Loucy (cell line): ENCODE results near the gene BRD8.

Source experiments
- H2AFZ ChIP-seq: fragments of 200-600 bp; sonication (generic); 2 replicates; pipeline ENCODE4 v1.6.0; 2016; ENCODE audit warnings: antibody characterized with exemption, mild to moderate bottlenecking, low read length, moderate library complexity
- H3F3A ChIP-seq: fragments of 200-600 bp; 2 replicates; pipeline ENCODE4 v1.6.0; 2016; ENCODE audit warnings: antibody characterized with exemption, low read depth, mild to moderate bottlenecking
- H3K27me3 ChIP-seq: fragments of 200-600 bp; sonication (generic); 2 replicates; pipeline ENCODE4 v1.6.1; 2014; ENCODE audit warnings: low read length, mild to moderate bottlenecking; ENCODE audit not compliant: insufficient read depth, poor library complexity, severe bottlenecking
- H3K36me3 ChIP-seq: fragments of 200-600 bp; sonication (generic); 2 replicates; pipeline ENCODE4 v1.6.1; 2016; ENCODE audit warnings: low read length; ENCODE audit not compliant: insufficient read depth
- H3K4me1 ChIP-seq: fragments of 200-600 bp; sonication (generic); 2 replicates; pipeline ENCODE4 v1.5.1; 2014; ENCODE audit warnings: low read length, mild to moderate bottlenecking; ENCODE audit not compliant: insufficient read depth, poor library complexity, severe bottlenecking
- H3K4me2 ChIP-seq: fragments of 200-600 bp; sonication (generic); 2 replicates; pipeline ENCODE4 v1.6.0; 2014; ENCODE audit warnings: antibody characterized with exemption, low read length, low read depth, mild to moderate bottlenecking; ENCODE audit not compliant: poor library complexity, severe bottlenecking
- H3K4me3 ChIP-seq: fragments of 200-600 bp; sonication (generic); 2 replicates; pipeline ENCODE4 v1.5.1; 2014; ENCODE audit warnings: low read length, mild to moderate bottlenecking, mixed read lengths; ENCODE audit not compliant: poor library complexity, severe bottlenecking
- H3K79me2 ChIP-seq: fragments of 200-600 bp; sonication (generic); 2 replicates; pipeline ENCODE4 v1.6.1; 2014; ENCODE audit warnings: low read length; ENCODE audit not compliant: insufficient read depth
- H3K9ac ChIP-seq: fragments of 200-600 bp; sonication (generic); 2 replicates; pipeline ENCODE4 v1.6.0; 2014; ENCODE audit warnings: mild to moderate bottlenecking, low read depth, low read length, moderate library complexity; ENCODE audit not compliant: poor library complexity, severe bottlenecking
- H3K9me2 ChIP-seq: fragments of 200-600 bp; sonication (generic); replicated peaks from 2 replicates; pipeline ENCODE4 v1.6.1; 2016; ENCODE audit warnings: low read depth, low read length, mixed read lengths
- H3K9me3 ChIP-seq: fragments of 200-600 bp; sonication (generic); 2 replicates; pipeline ENCODE4 v1.6.1; 2014; ENCODE audit warnings: mild to moderate bottlenecking, antibody characterized with exemption, low read length, low read depth; ENCODE audit not compliant: insufficient read depth
- H4K20me1 ChIP-seq: fragments of 200-600 bp; sonication (generic); 2 replicates; pipeline ENCODE4 v1.6.0; 2014; ENCODE audit warnings: antibody characterized with exemption, low read length, mild to moderate bottlenecking; ENCODE audit not compliant: insufficient read depth, poor library complexity, severe bottlenecking
- CTCF ChIP-seq: fragments of 200-600 bp; sonication (generic); conservative IDR thresholded peaks from 2 replicates; pipeline ENCODE4 v1.5.1; 2014; ENCODE audit warnings: mild to moderate bottlenecking, antibody characterized with exemption, low read length
- EZH2phosphoT487 ChIP-seq: fragments of 200-600 bp; IDR thresholded peaks from 2 replicates; pipeline ENCODE4 v1.6.1; 2018; ENCODE audit warnings: antibody characterized with exemption, mild to moderate bottlenecking, moderate library complexity, borderline replicate concordance

The BRD8 gene

GRCh38 chr5:138188626-138189025, 10.2 kb upstream of the BRD8 start:
- Histone ChIP-seq H3K9ac (no peak overlapping the region), H3K36me3 (peaks cover 94% of the 10 kb centered on the region), H2AFZ (no peak overlapping the region), H3K9me3 (no peaks in the 10 kb centered on the region), H3K4me2 (no peak overlapping the region), H4K20me1 (no peaks in the 10 kb centered on the region), H3K9me2 (no peaks in the 10 kb centered on the region), H3K79me2 (no peaks in the 10 kb centered on the region), H3K4me3 (no peak overlapping the region), H3F3A (0 out of 2 replicates have a peak, but pooled peaks cover 3% of the 10 kb centered on the region), H3K27me3 (no peaks in the 10 kb centered on the region), H3K4me1 (no peaks in the 10 kb centered on the region)
- no peak for TF ChIP-seq EZH2phosphoT487
- no peak for TF ChIP-seq CTCF

- H3K9ac ChIP-seq: no peak overlapping the region
- TF ChIP-seq EZH2phosphoT487: no peak
- no peak for TF ChIP-seq CTCF
- H3K4me2 ChIP-seq: no peak overlapping the region
- peaks cover 7% of the 10 kb centered on the region for H3K4me1 ChIP-seq
- no peaks in the 10 kb centered on the region for H3K9me3 ChIP-seq
- H3K79me2 ChIP-seq: peaks cover 23% of the 10 kb centered on the region
- no peak overlapping the region for H2AFZ ChIP-seq
- H3K36me3 ChIP-seq: peaks cover 96% of the 10 kb centered on the region
- H3K9me2 ChIP-seq: no peaks in the 10 kb centered on the region
- no peaks in the 10 kb centered on the region for H3K27me3 ChIP-seq
- no peak overlapping the region for H3K4me3 ChIP-seq
- 0 out of 2 replicates have a peak, but pooled peaks cover 3% of the 10 kb centered on the region for H3F3A ChIP-seq
- peaks cover 15% of the 10 kb centered on the region for H4K20me1 ChIP-seq
These were observed 7.6 kb upstream of the BRD8 start for GRCh38 chr5:138186002-138186447.

GRCh38 chr5:138182808-138183207, 4.4 kb upstream of the BRD8 start:
- Histone ChIP-seq H3K9me3 (no peaks in the 10 kb centered on the region), H3K79me2 (peaks cover 50% of the 10 kb centered on the region), H3F3A (0 out of 2 replicates have a peak, but pooled peaks cover 3% of the 10 kb centered on the region), H3K4me3 (no peak overlapping the region), H3K36me3 (peaks cover 69% of the 10 kb centered on the region), H3K9ac (no peak overlapping the region), H4K20me1 (peaks cover 23% of the 10 kb centered on the region), H3K27me3 (no peaks in the 10 kb centered on the region), H3K9me2 (no peaks in the 10 kb centered on the region), H2AFZ (no peak overlapping the region), H3K4me2 (no peak overlapping the region), H3K4me1 (peaks cover 14% of the 10 kb centered on the region)
- TF ChIP-seq EZH2phosphoT487: no peak
- no peak for TF ChIP-seq CTCF
